ENCODE measurements around the gene KIF13A. TPM values are rescaled to one million over a fixed set of nuclear protein-coding genes. Genes with fewer than 3 reads are reported as not detected.
"Not testable (repeated sequence)": the region's sequence is repeated elsewhere in the genome, so short reads cannot be mapped to it uniquely, and the experiment has no call there.

Gene KIF13A
- total RNA-seq, 1 donor from 2014 or later: 43.0 TPM

GRCh38 chr6:17932330-17932852 lies 55.0 kb downstream of the KIF13A start:
- DNase-seq (ENCODE audit: low spot score): peak; percentile 37

GRCh38 chr6:17931227-17931626 lies 56.2 kb downstream of the KIF13A start:
- DNase-seq (ENCODE audit: low spot score): no peak

- DNase-seq (ENCODE audit: low spot score): no peak
Observed at GRCh38 chr6:17930321-17930993, 57.0 kb downstream of the KIF13A start.

- DNase-seq (ENCODE audit: low spot score): no peak
Observed at GRCh38 chr6:17928514-17929430, 58.7 kb downstream of the KIF13A start.

- no peak for DNase-seq (ENCODE audit: low spot score)
Observed at GRCh38 chr6:17927705-17928104, 59.7 kb downstream of the KIF13A start.

GRCh38 chr6:17923401-17923863 lies 64.0 kb downstream of the KIF13A start:
- DNase-seq (ENCODE audit: low spot score): no peak

- DNase-seq (ENCODE audit: low spot score): no peak
Observed at GRCh38 chr6:17921454-17921853, 66.0 kb downstream of the KIF13A start.

- DNase-seq (ENCODE audit: low spot score): no peak
Observed at GRCh38 chr6:17919496-17919895, 67.9 kb downstream of the KIF13A start.

- no peak for DNase-seq (ENCODE audit: low spot score)
Observed at GRCh38 chr6:17917837-17918763, 69.3 kb downstream of the KIF13A start.

GRCh38 chr6:17914651-17915050 lies 72.8 kb downstream of the KIF13A start:
- no peak for DNase-seq (ENCODE audit: low spot score)

GRCh38 chr6:17912521-17912920 lies 74.9 kb downstream of the KIF13A start:
- no peak for DNase-seq (ENCODE audit: low spot score)

GRCh38 chr6:17911656-17912055 lies 75.8 kb downstream of the KIF13A start:
- DNase-seq (ENCODE audit: low spot score): not testable (repeated sequence)

GRCh38 chr6:17910189-17910588 lies 77.2 kb downstream of the KIF13A start:
- no peak for DNase-seq (ENCODE audit: low spot score)

GRCh38 chr6:17908831-17909230 lies 78.6 kb downstream of the KIF13A start:
- DNase-seq (ENCODE audit: low spot score): no peak

GRCh38 chr6:17907406-17908229 lies 79.8 kb downstream of the KIF13A start:
- peak; percentile 56 for DNase-seq (ENCODE audit: low spot score)

- no peak for DNase-seq (ENCODE audit: low spot score)
Observed at GRCh38 chr6:17905611-17906592, 81.5 kb downstream of the KIF13A start.

- no peak for DNase-seq (ENCODE audit: low spot score)
Observed at GRCh38 chr6:17904491-17905120, 82.8 kb downstream of the KIF13A start.

GRCh38 chr6:17902974-17903373 lies 84.5 kb downstream of the KIF13A start:
- no peak for DNase-seq (ENCODE audit: low spot score)

GRCh38 chr6:17901493-17901892 lies 85.9 kb downstream of the KIF13A start:
- DNase-seq (ENCODE audit: low spot score): no peak
